ENCODE results near the gene NFKBIZ. TPM values are rescaled to one million over a fixed set of nuclear protein-coding genes. Genes with fewer than 3 reads are reported as not detected.

Gene NFKBIZ
- total RNA-seq, 1 experiment from 2014 or later, result 7.4 TPM

DNA sequence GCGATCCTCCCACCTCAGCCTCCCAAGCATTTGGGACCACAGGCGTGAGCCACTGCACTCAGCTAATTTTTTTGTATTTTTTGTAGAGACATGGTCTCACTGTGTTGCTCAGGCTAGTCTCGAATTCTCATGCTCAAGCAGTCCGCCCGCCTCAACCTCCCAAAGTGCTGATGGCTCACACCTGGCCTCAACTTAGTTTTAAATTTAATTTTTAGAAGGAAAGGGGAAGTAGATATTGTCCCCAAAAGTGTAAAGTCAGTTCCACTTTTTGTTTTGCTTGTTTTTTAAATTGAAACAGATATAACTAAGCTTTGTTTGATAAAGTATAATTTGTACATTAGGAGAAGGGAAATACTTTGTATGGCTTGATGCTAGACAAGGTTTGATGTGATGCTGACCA lies 31.3 kb upstream of the NFKBIZ start:
- H3K9me3 ChIP-seq, result no peaks in the 10 kb centered on the region
- no peaks in the 10 kb centered on the region for H3K27me3 ChIP-seq
- DNase-seq, result no peak
- H3K36me3 ChIP-seq, result no peaks in the 10 kb centered on the region; the same call in 1 of the 2 replicates
- no peak overlapping the region for H3K4me3 ChIP-seq

DNA sequence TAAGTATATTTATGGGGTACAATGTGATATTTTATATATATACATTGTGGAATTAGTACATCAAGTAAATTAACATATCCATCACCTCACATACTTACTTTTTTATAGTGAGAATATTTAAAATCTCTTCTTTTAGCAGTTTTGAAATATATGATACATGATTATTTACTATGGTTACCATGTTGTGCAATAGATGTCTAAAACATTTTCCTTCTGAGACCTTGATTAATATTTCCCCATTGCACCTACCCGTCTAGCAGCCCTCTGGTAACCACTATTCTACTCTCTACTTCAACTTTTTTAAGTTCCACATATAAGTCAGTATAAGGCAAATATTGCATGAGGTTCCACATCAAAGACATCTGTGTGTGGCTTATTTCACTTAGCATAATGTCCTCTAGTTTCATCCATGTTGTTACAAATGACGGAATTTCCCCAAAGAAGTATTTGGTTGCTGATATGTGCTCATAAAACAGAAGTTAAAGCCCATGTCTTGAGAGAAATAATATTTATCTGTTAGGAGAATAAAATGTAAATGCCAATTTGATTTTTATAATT lies 29.6 kb upstream of the NFKBIZ start:
- Histone ChIP-seq H3K4me3 (no peak overlapping the region), H3K9me3 (no peaks in the 10 kb centered on the region), H3K27me3 (no peaks in the 10 kb centered on the region), H3K36me3 (no peaks in the 10 kb centered on the region; the same call in 1 of the 2 replicates)
- no peak for DNase-seq

DNA sequence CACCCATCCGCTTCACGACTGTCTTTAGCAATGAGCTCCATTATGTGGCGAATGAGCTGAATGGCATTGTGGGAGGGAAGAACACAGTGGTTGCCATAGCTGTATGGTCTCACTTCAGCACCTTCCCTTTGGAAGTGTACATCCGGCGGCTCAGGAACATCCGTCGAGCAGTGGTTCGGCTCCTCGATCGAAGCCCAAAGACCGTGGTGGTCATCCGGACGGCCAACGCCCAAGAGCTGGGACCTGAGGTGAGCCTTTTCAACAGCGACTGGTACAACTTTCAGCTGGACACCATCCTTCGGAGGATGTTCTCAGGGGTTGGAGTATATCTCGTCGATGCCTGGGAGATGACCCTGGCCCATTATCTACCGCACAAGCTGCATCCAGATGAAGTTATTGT lies 27.8 kb upstream of the NFKBIZ start:
- Histone ChIP-seq H3K4me3 (no peak overlapping the region), H3K9me3 (no peaks in the 10 kb centered on the region), H3K36me3 (no peaks in the 10 kb centered on the region; the same call in 1 of the 2 replicates), H3K27me3 (no peaks in the 10 kb centered on the region)
- DNase-seq, result no peak

DNA sequence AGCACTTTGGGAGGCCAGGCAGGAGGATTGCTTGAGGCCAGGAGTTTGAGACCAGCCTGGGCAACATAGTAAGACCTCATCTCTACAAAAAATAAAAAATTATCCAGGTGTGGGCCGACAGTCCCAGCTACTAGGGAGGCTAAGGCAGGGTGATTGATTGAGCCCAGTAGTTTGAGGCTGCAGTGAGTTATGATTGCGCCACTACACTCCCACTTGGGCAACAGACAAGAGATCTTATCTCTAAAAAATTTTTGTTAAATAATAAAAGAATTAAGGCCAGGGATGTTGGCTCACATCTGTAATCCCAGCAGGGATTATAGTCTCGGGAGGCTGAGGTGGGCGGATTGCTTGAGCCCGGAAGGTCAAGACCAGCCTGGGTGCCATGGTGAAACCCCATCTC lies 25.8 kb upstream of the NFKBIZ start:
- no peaks in the 10 kb centered on the region; the same call in 1 of the 2 replicates for H3K36me3 ChIP-seq
- no peak overlapping the region for H3K4me3 ChIP-seq
- H3K27me3 ChIP-seq, result no peaks in the 10 kb centered on the region
- DNase-seq, result no peak
- H3K9me3 ChIP-seq, result no peaks in the 10 kb centered on the region

DNA sequence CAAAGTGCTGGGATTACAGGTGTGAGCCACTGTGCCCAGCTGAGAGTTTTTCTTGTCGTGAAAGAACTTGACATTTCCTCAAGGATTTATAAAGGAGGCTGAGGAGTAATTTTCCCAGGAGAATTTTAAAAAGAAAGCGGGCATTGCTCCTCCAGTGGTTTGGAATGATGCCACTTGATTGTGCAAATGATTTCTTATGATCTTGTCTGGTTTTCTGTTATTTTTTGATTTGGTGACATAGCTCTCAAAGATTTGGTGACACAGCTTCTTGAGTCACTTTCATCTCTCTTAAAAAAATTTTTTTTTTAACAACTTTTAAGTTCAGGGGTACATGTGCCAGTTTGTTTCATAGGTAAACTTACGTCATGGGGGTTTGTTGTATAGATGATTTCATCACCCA lies 24.6 kb upstream of the NFKBIZ start:
- H3K9me3 ChIP-seq, result no peaks in the 10 kb centered on the region
- no peaks in the 10 kb centered on the region; the same call in 1 of the 2 replicates for H3K36me3 ChIP-seq
- no peak for DNase-seq
- H3K4me3 ChIP-seq, result no peak overlapping the region
- H3K27me3 ChIP-seq, result no peaks in the 10 kb centered on the region

DNA sequence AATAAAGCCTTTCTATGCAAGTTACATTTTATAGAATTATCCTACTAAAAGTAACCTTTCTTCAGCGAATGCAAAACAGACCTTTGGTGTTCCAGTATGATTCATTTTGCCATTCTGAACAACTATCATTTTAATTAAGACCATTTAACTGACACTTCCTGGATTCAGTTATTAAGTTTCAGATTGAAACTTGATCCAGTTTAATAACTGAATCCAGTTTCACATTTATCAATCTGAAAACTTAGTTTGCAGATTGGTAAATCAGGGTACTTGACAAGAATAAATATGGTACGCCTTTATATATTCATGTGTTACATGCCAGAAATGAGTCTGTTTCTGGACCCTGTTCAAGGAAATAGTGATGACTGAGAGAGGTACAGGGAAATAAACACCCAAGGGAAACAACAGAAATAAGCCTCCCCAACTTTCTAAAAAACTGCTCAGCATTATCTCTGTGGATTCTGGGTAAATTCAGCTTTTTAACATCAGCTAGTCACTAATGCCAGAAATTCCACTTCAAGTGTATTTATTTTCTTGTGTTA lies 23.3 kb upstream of the NFKBIZ start:
- H3K9me3 ChIP-seq, result no peaks in the 10 kb centered on the region
- no peak overlapping the region for H3K4me3 ChIP-seq
- H3K27me3 ChIP-seq, result no peaks in the 10 kb centered on the region
- no peaks in the 10 kb centered on the region; the same call in 1 of the 2 replicates for H3K36me3 ChIP-seq
- no peak for DNase-seq

DNA sequence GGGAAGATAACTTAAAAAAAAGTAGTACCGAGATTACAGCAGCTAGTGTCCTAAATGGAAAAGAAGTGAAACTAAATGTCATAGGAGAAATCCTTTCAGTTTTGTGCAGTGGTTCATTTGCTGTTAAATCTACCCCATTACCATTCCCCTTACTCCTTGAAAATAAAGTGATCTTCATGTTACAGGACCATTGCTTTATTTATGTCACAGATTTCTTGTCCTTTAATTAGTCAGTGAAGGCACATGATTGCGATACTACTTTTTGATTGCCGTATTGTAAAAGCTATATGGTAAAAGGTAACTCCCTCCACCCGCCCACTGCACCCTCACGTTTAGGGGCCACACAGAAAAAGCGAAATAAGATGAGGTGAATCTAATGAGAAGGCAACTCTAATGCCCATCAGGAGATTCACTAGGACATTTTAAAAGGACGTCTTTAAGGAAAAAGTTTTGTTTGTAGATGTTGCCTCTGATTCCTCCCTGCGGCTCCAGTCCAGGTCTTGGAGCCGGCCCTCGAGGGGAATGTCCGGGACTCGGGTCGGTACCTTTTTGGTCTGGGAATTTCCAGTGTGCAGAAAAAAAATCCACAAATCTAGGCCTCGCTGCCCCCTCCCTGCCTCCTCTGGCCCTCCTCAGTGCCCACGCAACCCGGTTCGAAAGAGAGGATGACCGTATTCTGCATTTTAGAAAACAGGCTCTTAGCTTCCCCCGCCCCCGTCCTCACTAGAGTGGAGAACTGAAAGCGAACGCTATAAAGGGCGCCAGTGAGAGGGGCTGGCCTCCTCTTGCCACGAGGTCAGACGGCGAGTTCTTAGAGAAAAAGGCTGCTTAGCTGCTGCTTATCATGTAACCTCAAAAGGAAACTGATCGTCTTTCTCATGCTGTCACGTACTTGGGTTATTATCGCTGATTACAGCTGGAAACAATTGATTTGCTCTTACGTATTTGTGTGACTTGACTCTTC lies 21.8 kb upstream of the NFKBIZ start:
- H3K9me3 ChIP-seq, result no peaks in the 10 kb centered on the region
- H3K36me3 ChIP-seq, result no peaks in the 10 kb centered on the region; the same call in 1 of the 2 replicates
- H3K4me3 ChIP-seq, result peak overlapping the region; percentile 54
- peak; percentile 85 for DNase-seq
- H3K27me3 ChIP-seq, result no peaks in the 10 kb centered on the region

DNA sequence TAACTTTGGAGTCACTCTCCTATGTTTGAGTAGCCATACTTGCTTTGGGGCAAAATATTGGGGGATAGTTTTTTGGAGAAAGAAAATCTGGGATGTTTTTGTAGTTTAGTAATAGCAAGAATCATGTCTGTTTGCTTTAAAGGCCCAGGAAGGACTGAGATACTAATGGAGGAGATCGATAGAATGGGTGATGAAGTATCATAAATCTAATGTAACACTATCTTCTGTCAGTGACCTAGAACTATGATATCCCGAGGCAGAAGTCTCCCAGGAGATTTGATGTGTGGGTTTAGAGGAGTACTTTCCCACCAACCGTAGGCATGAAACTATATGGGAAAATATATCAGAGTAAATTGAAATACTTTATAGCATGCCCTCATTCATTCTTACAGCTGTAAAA lies 21.0 kb upstream of the NFKBIZ start:
- Histone ChIP-seq H3K4me3 (peak overlapping the region; percentile 54), H3K27me3 (no peaks in the 10 kb centered on the region), H3K36me3 (no peaks in the 10 kb centered on the region), H3K9me3 (no peaks in the 10 kb centered on the region)
- no peak for DNase-seq

DNA sequence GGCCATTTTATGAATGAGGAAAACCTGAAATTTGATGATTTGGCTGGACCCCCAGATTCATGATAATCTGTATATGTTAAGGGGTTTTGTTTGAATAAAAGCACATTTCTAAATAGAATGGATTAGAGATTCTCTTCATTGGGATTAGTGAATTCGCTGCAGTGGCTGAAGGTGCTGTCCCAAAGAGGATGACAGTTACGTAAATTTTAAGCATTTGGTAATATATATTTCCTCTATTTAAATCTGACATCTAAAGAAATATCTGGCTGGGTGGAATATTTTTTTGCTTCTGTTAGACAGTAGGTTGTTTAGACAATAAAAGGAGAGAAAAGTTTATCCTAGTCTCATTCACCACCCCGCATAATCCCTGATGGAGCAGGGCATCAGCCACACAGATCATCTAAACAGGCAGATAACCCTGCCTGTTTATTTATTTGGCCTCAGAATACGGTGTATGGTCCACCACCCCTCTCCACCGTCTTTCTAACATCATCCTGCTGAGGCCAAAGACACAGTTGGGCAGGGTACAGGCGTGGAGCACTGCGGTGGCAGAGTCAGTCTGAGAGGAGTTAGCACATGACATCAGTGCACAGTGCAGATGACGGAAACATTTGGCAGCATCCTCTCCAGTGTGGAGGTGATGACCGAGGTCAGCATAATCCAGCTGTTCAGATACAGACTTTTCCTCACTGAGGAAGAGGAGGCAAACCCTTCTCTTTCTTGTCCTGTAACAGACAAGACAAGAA lies 20.4 kb upstream of the NFKBIZ start:
- no peaks in the 10 kb centered on the region for H3K9me3 ChIP-seq
- no peaks in the 10 kb centered on the region for H3K27me3 ChIP-seq
- DNase-seq, result peak; percentile 68
- H3K4me3 ChIP-seq, result peak overlapping the region; percentile 54
- H3K36me3 ChIP-seq, result no peaks in the 10 kb centered on the region

DNA sequence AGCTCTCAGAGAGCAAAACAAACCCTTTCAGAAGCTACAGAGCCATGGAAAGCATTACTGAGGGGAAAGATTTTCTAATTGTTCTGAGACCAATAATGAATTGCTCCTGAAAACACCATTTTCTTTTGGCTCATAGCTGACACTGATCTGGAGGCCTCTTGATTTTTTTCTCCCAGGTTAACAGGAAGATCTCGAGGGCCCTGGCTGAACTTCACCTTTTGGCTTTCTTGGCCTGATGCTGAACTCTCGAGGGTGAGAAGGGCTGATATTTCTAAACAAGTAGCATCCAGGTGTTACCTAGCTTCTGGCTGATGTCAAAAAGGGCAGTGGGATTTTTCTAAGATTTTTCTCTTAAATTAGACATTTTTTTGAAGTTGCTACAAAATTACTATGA lies 19.9 kb upstream of the NFKBIZ start:
- H3K9me3 ChIP-seq, result no peaks in the 10 kb centered on the region
- H3K36me3 ChIP-seq, result no peaks in the 10 kb centered on the region
- H3K27me3 ChIP-seq, result no peaks in the 10 kb centered on the region
- no peak for DNase-seq
- no peak overlapping the region for H3K4me3 ChIP-seq

DNA sequence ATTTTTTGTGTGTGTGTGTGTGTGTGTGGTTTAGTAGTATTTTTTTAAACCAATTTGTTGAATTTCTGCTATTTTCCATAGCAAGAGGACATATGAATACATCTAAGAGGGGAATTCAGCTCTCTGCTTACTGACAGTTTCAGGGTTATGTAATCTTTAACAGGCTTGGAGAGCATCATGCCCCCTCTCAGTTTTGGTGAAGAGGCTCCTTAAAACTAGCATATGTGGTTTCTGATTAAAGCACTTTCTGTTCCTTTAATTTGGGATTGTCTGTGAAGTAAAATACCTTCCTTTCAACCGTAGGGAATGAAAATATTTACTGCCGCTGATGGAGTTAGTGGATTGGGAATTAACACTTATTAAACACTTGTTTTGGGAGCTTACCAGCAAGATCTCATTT lies 19.4 kb upstream of the NFKBIZ start:
- H3K4me3 ChIP-seq, result no peak overlapping the region
- H3K36me3 ChIP-seq, result no peaks in the 10 kb centered on the region
- H3K27me3 ChIP-seq, result no peaks in the 10 kb centered on the region
- DNase-seq, result no peak
- no peaks in the 10 kb centered on the region for H3K9me3 ChIP-seq

DNA sequence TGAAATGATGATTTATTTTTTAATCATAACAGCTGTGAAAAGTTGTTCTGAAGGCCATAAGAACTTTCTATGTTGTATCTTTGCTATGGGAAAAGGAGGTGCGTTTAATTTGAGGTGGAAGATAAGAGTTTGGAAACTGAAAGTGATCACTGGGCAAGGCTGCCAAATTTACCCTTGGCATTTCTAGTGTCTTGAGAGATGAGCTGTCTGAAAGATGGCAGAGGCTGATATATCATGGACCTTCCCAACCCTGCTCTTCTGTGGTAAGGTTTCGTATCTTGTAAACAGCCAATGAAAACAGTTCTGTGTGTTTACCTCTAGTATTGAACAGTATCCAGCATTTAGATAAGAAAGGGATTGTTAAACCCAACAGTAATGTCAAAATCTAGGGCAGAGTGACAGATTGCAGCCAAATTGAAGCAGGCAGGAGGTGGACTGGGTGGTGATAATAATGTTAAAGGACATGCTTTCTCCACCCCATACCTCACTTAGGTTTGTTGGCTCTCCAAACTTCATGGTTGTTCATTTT lies 15.8 kb upstream of the NFKBIZ start:
- H3K9me3 ChIP-seq, result no peaks in the 10 kb centered on the region
- no peak overlapping the region for H3K4me3 ChIP-seq
- no peaks in the 10 kb centered on the region for H3K36me3 ChIP-seq
- no peaks in the 10 kb centered on the region for H3K27me3 ChIP-seq
- DNase-seq, result no peak

DNA sequence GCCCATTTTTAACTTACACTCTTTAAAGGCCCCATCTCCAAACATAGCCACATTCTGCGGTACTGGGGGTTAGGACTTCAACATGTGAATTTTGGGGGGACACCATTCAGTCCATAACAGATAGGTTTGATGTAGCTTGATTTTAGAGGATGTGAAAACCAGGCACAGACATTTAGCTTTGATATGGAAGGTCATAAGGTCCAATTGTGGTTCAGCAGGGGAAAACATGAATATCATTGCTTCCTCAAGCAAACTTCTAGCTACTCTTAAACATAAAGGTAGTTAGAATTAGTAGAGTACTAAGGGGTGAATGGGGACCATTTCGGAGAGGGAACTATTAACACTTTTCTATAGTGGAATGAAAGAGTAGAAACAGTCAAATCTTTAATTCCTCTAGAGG lies 13.6 kb upstream of the NFKBIZ start:
- H3K9me3 ChIP-seq, result no peaks in the 10 kb centered on the region
- no peaks in the 10 kb centered on the region for H3K36me3 ChIP-seq
- no peak overlapping the region for H3K4me3 ChIP-seq
- DNase-seq, result no peak
- H3K27me3 ChIP-seq, result no peaks in the 10 kb centered on the region

DNA sequence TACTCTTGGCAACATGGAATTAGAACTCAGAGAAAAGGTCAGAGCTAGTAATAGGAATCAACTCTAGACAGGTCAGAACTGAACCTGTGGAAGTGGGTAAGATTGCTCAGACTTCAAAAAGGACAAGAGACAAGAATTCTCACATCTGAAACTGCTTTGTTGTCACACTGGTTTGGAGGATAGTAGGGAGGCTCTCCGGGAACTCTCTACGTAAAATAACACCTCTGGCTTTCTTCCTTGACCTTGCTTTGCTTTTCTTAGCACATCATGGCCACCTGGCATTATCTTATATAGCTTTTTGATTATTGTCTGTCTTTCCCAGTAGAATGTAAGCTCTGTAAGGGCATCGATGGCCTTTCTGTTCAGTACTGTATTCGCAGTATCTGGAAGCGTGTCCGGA lies 13.2 kb upstream of the NFKBIZ start:
- Histone ChIP-seq H3K9me3 (no peaks in the 10 kb centered on the region), H3K4me3 (no peak overlapping the region), H3K36me3 (no peaks in the 10 kb centered on the region), H3K27me3 (no peaks in the 10 kb centered on the region)
- DNase-seq, result no peak

DNA sequence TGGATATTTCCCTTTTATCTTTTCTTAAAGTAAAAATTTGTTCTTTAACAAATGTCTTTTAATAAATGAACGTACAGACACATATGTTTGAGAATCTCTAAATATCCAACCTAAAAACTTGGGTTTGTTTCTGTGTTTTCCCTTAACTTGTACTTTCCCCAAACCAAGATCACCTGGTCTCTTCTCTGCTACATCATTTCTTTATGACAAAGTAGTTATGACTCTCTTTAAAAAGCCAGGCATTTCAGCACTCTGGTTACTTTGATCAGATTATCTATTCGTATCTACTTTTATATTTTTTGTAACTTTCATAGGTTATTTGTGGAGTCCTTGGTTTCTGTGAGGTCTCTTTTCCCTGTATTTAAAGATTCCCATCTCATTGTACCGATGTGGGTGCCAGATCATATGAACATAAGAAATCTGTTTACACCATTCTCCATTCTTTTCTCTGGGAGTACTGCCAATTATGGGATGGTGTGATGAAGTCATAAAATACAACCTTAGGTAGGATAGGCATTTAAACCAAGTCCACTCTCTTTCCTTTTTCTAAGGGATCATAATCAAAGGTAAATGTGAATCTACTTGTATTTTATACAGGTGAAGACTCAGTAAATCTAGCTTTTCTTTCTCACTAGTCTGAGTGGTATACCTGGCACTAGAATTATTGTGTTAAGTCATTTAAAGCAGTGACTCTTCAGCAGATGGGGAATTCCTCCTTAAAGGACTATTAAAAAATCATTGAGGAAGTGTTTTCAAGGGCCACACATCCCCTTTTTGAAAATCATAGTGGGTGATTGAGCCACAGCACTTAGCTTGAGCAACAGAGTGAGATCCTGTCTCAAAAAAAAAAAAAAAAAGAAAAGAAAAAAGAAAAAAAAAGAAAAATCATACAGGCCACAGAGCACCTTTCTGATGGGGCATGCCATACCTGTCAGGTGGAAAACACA lies 12.4 kb upstream of the NFKBIZ start:
- DNase-seq, result no peak
- Histone ChIP-seq H3K36me3 (no peaks in the 10 kb centered on the region), H3K9me3 (no peaks in the 10 kb centered on the region), H3K4me3 (no peak overlapping the region), H3K27me3 (no peaks in the 10 kb centered on the region)

DNA sequence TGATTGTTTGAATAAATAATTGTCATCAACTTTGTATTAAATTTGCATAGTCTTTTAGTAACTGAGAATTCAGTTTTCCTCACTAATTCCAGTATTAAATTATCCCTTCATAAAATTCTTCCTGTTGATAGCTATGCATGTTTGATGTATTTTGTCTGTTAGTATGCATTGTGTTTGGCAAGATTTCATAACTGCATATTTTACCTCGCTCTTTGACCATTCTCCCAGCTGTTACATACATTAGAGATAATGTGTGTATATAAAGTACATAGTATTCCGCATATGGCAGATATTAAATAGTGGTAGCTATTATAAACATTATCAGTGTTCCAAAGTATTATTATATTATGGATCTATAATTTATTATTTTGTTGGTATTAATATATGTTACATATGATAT lies 10.6 kb upstream of the NFKBIZ start:
- DNase-seq, result no peak
- Histone ChIP-seq H3K4me3 (no peak overlapping the region), H3K36me3 (no peaks in the 10 kb centered on the region), H3K9me3 (no peaks in the 10 kb centered on the region), H3K27me3 (no peaks in the 10 kb centered on the region)

Measured in MG63 (cell line).